Non-pigmented ciliary epithelial cell (primary cell): ENCODE measurements around the gene MEX3C.

ENCODE experiments used
- DNase-seq: peaks from one replicate; pipeline ENCODE4 v3.0.0-alpha.2; 2010; ENCODE audit warnings: low read depth

MEX3C gene

GRCh38 chr18:51153659-51154371 lies 43.7 kb downstream of the MEX3C start:
- no peak for DNase-seq

GRCh38 chr18:51151568-51152511 lies 45.6 kb downstream of the MEX3C start:
- DNase-seq, result no peak

- DNase-seq, result no peak
Observed at GRCh38 chr18:51151185-51151567, 46.3 kb downstream of the MEX3C start.

GRCh38 chr18:51150113-51150700 lies 47.3 kb downstream of the MEX3C start:
- peak; percentile 50 for DNase-seq

- DNase-seq, result no peak
Observed at GRCh38 chr18:51149670-51150069, 47.8 kb downstream of the MEX3C start.

- no peak for DNase-seq
Observed at GRCh38 chr18:51146909-51147308, 50.6 kb downstream of the MEX3C start.

- DNase-seq, result no peak
Observed at GRCh38 chr18:51138936-51139335, 58.5 kb downstream of the MEX3C start.

- no peak for DNase-seq
Observed at GRCh38 chr18:51137891-51138290, 59.6 kb downstream of the MEX3C start.

- DNase-seq, result no peak
Observed at GRCh38 chr18:51137026-51137729, 60.3 kb downstream of the MEX3C start.

DNA sequence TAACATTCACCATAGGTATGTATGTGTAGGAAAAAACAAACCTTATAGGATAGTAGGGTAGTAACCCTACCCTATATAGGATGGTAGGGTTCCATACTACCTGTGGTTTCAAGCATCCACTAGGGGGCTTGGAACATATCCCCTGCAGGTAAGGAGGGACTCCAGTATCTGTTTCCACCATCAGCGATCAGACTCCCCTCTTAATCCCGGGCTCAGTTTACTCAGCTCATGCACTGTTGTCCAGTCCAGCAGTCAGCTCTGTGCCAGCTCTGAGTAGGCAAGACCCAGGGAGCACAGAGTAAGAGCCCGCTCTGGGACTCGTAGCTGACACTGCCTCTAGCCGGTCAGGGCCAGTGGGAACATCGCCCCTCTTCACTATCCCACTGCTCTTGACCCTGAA lies 61.7 kb downstream of the MEX3C start:
- DNase-seq, result no peak

- peak; percentile 11 for DNase-seq
Observed at GRCh38 chr18:51135364-51135763, 62.1 kb downstream of the MEX3C start.

- DNase-seq, result no peak
Observed at GRCh38 chr18:51134721-51135120, 62.8 kb downstream of the MEX3C start.

- DNase-seq, result no peak
Observed at GRCh38 chr18:51133580-51134160, 63.8 kb downstream of the MEX3C start.

DNA sequence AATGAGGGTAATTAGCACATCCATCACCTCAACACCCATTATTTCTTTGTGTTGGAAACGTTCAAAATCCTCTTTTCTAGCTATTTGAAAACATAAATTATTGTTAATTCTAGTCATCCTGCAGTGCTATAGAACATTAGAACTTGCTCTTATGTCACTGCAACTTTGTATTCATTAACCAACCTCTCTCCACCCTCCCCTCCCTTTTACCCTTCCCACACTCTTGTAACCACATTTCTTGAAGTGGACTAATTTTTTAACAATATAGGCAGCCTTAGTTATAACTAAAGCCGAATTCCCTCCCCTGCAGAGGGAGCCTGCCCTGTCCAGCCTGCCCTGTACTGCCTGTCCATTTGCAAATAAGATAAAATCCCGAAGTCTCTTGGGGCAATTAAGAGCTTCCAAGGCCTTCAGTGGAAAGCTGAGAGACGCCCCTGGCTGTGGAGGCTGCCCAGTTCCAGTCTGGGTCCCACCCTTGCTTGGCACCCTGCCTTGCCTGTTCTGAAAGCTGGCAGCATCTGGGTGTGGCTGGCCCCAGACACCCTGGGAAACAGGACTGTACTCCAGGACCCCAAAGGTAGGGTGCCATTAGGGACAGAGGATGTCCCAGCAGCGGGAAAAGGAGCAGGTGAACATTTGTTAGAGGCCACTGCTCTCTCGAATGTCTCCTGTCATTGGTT lies 65.1 kb downstream of the MEX3C start:
- DNase-seq, result no peak

- no peak for DNase-seq
Observed at GRCh38 chr18:51128533-51128932, 68.9 kb downstream of the MEX3C start.

DNA sequence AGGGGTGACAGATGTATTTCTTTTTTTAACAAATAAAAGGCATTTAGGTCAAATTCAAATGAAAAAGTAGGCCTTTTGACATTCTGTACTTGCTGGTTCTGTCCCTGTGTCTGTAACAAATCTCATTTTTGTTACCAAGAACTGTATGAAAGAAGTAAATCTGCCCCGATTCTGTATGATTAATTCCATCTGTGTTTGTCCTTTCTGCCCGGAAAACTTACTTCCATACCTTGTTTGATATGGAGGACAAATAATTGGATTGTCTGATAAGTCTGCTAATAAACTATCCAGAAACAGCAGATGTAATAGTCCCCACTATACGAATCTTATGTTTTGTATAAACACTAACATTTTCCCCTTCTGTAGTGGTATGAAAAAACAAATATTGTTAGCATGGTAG lies 69.8 kb downstream of the MEX3C start:
- DNase-seq, result no peak

GRCh38 chr18:51125976-51126375 lies 71.5 kb downstream of the MEX3C start:
- no peak for DNase-seq
